K562 (cell line): ENCODE measurements around the gene OR4K5. TPM values are rescaled to one million over a fixed set of nuclear protein-coding genes. Genes with fewer than 3 reads are reported as not detected.

Experiments used
- polyA plus RNA-seq, 8 experiments: library from polyadenylated mRNA; depleted of rRNA in 4 of 8; stranded (reverse) in 5 of 8; unstranded in 3 of 8; fragments of >200 nt; fragmentation: Nextera tagmentation in 2 of 8; fragmentation: Illumina TruSeq in 1 of 8; extraction: Ambion mirVana in 2 of 8; extraction: Trizol in 1 of 8; gene quantifications; 2 replicates each; pipeline versions ENCODE4 v1.2.1 to v1.2.3, GENCODE V29; 2011 to 2014; ENCODE audit warnings: inconsistent platforms in 1 of 8, missing spikeins in 1 of 8
- total RNA-seq, 7 experiments: library from RNA; depleted of rRNA in 6 of 7; stranded (reverse); fragments of >200 nt in 6 of 7; fragmentation: Illumina TruSeq in 2 of 7; extraction: Trizol in 2 of 7; gene quantifications; 2 replicates each; pipeline versions ENCODE4 v1.2.1 to v1.2.3, GENCODE V29; 2011 to 2021; ENCODE audit warnings: low replicate concordance in 1 of 7

OR4K5 gene
- total and polyA plus RNA-seq, 9 of the 15 experiments (the other 6 are each of a cell fraction or from before 2014, with no cell fraction given), result not detected

Other genes with a start within 250 kb of the OR4K5 start
Only the 7 nearest of the 13 such genes appear.
- not detected in 2 replicates for gene OR4N2, start 116.8 kb upstream of the OR4K5 start, total RNA-seq (2014; rRNA removed)
- gene OR4N2, start 116.8 kb upstream of the OR4K5 start, total RNA-seq (2014; rRNA removed; fragmentation: Illumina TruSeq; extraction: Trizol), result not detected in 2 replicates
- gene OR4N2, start 116.8 kb upstream of the OR4K5 start, total RNA-seq (2015; rRNA removed; fragmentation: Illumina TruSeq; extraction: Trizol), result not detected in 2 replicates
- gene OR4N2, start 116.8 kb upstream of the OR4K5 start, total RNA-seq (2021), result not detected in 2 replicates
- gene OR4N2, start 116.8 kb upstream of the OR4K5 start, polyA plus RNA-seq (2011; rRNA removed), result not detected in 2 replicates
- not detected in 2 replicates for gene OR4N2, start 116.8 kb upstream of the OR4K5 start, polyA plus RNA-seq (2014; fragmentation: Illumina TruSeq; extraction: Trizol)
- gene OR4N2, start 116.8 kb upstream of the OR4K5 start, polyA plus RNA-seq (2014; fragmentation: Nextera tagmentation; extraction: Ambion mirVana), result not detected
- gene OR4N2, start 116.8 kb upstream of the OR4K5 start, polyA plus RNA-seq (2014; rRNA removed), result not detected in 2 replicates
- gene OR4K2, start 45.5 kb upstream of the OR4K5 start, total RNA-seq (2014; rRNA removed), result not detected in 2 replicates
- not detected in 2 replicates for gene OR4K2, start 45.5 kb upstream of the OR4K5 start, total RNA-seq (2014; rRNA removed; fragmentation: Illumina TruSeq; extraction: Trizol)
- gene OR4K2, start 45.5 kb upstream of the OR4K5 start, total RNA-seq (2015; rRNA removed; fragmentation: Illumina TruSeq; extraction: Trizol), result not detected in 2 replicates
- gene OR4K2, start 45.5 kb upstream of the OR4K5 start, total RNA-seq (2021), result not detected in 2 replicates
- gene OR4K2, start 45.5 kb upstream of the OR4K5 start, polyA plus RNA-seq (2011; rRNA removed), result not detected in 2 replicates
- gene OR4K2, start 45.5 kb upstream of the OR4K5 start, polyA plus RNA-seq (2014; fragmentation: Illumina TruSeq; extraction: Trizol), result not detected in 2 replicates
- not detected for gene OR4K2, start 45.5 kb upstream of the OR4K5 start, polyA plus RNA-seq (2014; fragmentation: Nextera tagmentation; extraction: Ambion mirVana)
- gene OR4K2, start 45.5 kb upstream of the OR4K5 start, polyA plus RNA-seq (2014; rRNA removed), result not detected in 2 replicates
- not detected in 2 replicates for gene OR4K1, start 10.3 kb downstream of the OR4K5 start, total RNA-seq (2014; rRNA removed)
- gene OR4K1, start 10.3 kb downstream of the OR4K5 start, total RNA-seq (2014; rRNA removed; fragmentation: Illumina TruSeq; extraction: Trizol), result not detected in 2 replicates
- gene OR4K1, start 10.3 kb downstream of the OR4K5 start, total RNA-seq (2015; rRNA removed; fragmentation: Illumina TruSeq; extraction: Trizol), result not detected in 2 replicates
- not detected in 2 replicates for gene OR4K1, start 10.3 kb downstream of the OR4K5 start, total RNA-seq (2021)
- gene OR4K1, start 10.3 kb downstream of the OR4K5 start, polyA plus RNA-seq (2011; rRNA removed), result not detected in 2 replicates
- not detected in 2 replicates for gene OR4K1, start 10.3 kb downstream of the OR4K5 start, polyA plus RNA-seq (2014; fragmentation: Illumina TruSeq; extraction: Trizol)
- not detected for gene OR4K1, start 10.3 kb downstream of the OR4K5 start, polyA plus RNA-seq (2014; fragmentation: Nextera tagmentation; extraction: Ambion mirVana)
- gene OR4K1, start 10.3 kb downstream of the OR4K5 start, polyA plus RNA-seq (2014; rRNA removed), result not detected in 2 replicates
- gene OR4K15, start 55.0 kb downstream of the OR4K5 start, total RNA-seq (2014; rRNA removed), result not detected in 2 replicates
- not detected in 2 replicates for gene OR4K15, start 55.0 kb downstream of the OR4K5 start, total RNA-seq (2014; rRNA removed; fragmentation: Illumina TruSeq; extraction: Trizol)
- gene OR4K15, start 55.0 kb downstream of the OR4K5 start, total RNA-seq (2015; rRNA removed; fragmentation: Illumina TruSeq; extraction: Trizol), result not detected in 2 replicates
- not detected in 2 replicates for gene OR4K15, start 55.0 kb downstream of the OR4K5 start, total RNA-seq (2021)
- gene OR4K15, start 55.0 kb downstream of the OR4K5 start, polyA plus RNA-seq (2011; rRNA removed), result not detected in 2 replicates
- gene OR4K15, start 55.0 kb downstream of the OR4K5 start, polyA plus RNA-seq (2014; fragmentation: Illumina TruSeq; extraction: Trizol), result not detected in 2 replicates
- gene OR4K15, start 55.0 kb downstream of the OR4K5 start, polyA plus RNA-seq (2014; fragmentation: Nextera tagmentation; extraction: Ambion mirVana), result not detected
- gene OR4K15, start 55.0 kb downstream of the OR4K5 start, polyA plus RNA-seq (2014; rRNA removed), result not detected in 2 replicates
- not detected in 2 replicates for gene OR4Q2, start 81.6 kb downstream of the OR4K5 start, total RNA-seq (2014; rRNA removed)
- not detected in 2 replicates for gene OR4Q2, start 81.6 kb downstream of the OR4K5 start, total RNA-seq (2014; rRNA removed; fragmentation: Illumina TruSeq; extraction: Trizol)
- gene OR4Q2, start 81.6 kb downstream of the OR4K5 start, total RNA-seq (2015; rRNA removed; fragmentation: Illumina TruSeq; extraction: Trizol), result not detected in 2 replicates
- not detected in 2 replicates for gene OR4Q2, start 81.6 kb downstream of the OR4K5 start, total RNA-seq (2021)
- gene OR4Q2, start 81.6 kb downstream of the OR4K5 start, polyA plus RNA-seq (2011; rRNA removed), result not detected in 2 replicates
- gene OR4Q2, start 81.6 kb downstream of the OR4K5 start, polyA plus RNA-seq (2014; fragmentation: Illumina TruSeq; extraction: Trizol), result not detected in 2 replicates
- not detected for gene OR4Q2, start 81.6 kb downstream of the OR4K5 start, polyA plus RNA-seq (2014; fragmentation: Nextera tagmentation; extraction: Ambion mirVana)
- gene OR4Q2, start 81.6 kb downstream of the OR4K5 start, polyA plus RNA-seq (2014; rRNA removed), result not detected in 2 replicates
- gene OR4K14, start 98.7 kb downstream of the OR4K5 start, total RNA-seq (2014; rRNA removed), result not detected in 2 replicates
- not detected in 2 replicates for gene OR4K14, start 98.7 kb downstream of the OR4K5 start, total RNA-seq (2014; rRNA removed; fragmentation: Illumina TruSeq; extraction: Trizol)
- gene OR4K14, start 98.7 kb downstream of the OR4K5 start, total RNA-seq (2015; rRNA removed; fragmentation: Illumina TruSeq; extraction: Trizol), result not detected in 2 replicates
- not detected in 2 replicates for gene OR4K14, start 98.7 kb downstream of the OR4K5 start, total RNA-seq (2021)
- gene OR4K14, start 98.7 kb downstream of the OR4K5 start, polyA plus RNA-seq (2011; rRNA removed), result not detected in 2 replicates
- gene OR4K14, start 98.7 kb downstream of the OR4K5 start, polyA plus RNA-seq (2014; fragmentation: Illumina TruSeq; extraction: Trizol), result not detected in 2 replicates
- gene OR4K14, start 98.7 kb downstream of the OR4K5 start, polyA plus RNA-seq (2014; fragmentation: Nextera tagmentation; extraction: Ambion mirVana), result not detected
- not detected in 2 replicates for gene OR4K14, start 98.7 kb downstream of the OR4K5 start, polyA plus RNA-seq (2014; rRNA removed)
- gene OR4K13, start 115.4 kb downstream of the OR4K5 start, total RNA-seq (2014; rRNA removed), result not detected in 2 replicates
- not detected in 2 replicates for gene OR4K13, start 115.4 kb downstream of the OR4K5 start, total RNA-seq (2014; rRNA removed; fragmentation: Illumina TruSeq; extraction: Trizol)
- gene OR4K13, start 115.4 kb downstream of the OR4K5 start, total RNA-seq (2015; rRNA removed; fragmentation: Illumina TruSeq; extraction: Trizol), result not detected in 2 replicates
- not detected in 2 replicates for gene OR4K13, start 115.4 kb downstream of the OR4K5 start, total RNA-seq (2021)
- gene OR4K13, start 115.4 kb downstream of the OR4K5 start, polyA plus RNA-seq (2011; rRNA removed), result not detected in 2 replicates
- gene OR4K13, start 115.4 kb downstream of the OR4K5 start, polyA plus RNA-seq (2014; fragmentation: Illumina TruSeq; extraction: Trizol), result not detected in 2 replicates
- gene OR4K13, start 115.4 kb downstream of the OR4K5 start, polyA plus RNA-seq (2014; fragmentation: Nextera tagmentation; extraction: Ambion mirVana), result not detected
- not detected in 2 replicates for gene OR4K13, start 115.4 kb downstream of the OR4K5 start, polyA plus RNA-seq (2014; rRNA removed)